ENCODE measurements around the gene RIPPLY2. TPM values are rescaled to one million over a fixed set of nuclear protein-coding genes. Genes with fewer than 3 reads are reported as not detected.
"Not testable (repeated sequence)": the region's sequence is repeated elsewhere in the genome, so short reads cannot be mapped to it uniquely, and the experiment has no call there.

Gene RIPPLY2, protein sequence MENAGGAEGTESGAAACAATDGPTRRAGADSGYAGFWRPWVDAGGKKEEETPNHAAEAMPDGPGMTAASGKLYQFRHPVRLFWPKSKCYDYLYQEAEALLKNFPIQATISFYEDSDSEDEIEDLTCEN
- polyA plus RNA-seq (2012; rRNA removed) = 0.33 and 1.3 TPM in 2 replicates
- 0.53 and 1.3 TPM in 2 replicates for polyA plus RNA-seq (2012; cell fraction: cytosol; rRNA removed)
- polyA plus RNA-seq (2012; cell fraction: nucleus; rRNA removed) = 0.14 and 0.65 TPM in 2 replicates

DNA sequence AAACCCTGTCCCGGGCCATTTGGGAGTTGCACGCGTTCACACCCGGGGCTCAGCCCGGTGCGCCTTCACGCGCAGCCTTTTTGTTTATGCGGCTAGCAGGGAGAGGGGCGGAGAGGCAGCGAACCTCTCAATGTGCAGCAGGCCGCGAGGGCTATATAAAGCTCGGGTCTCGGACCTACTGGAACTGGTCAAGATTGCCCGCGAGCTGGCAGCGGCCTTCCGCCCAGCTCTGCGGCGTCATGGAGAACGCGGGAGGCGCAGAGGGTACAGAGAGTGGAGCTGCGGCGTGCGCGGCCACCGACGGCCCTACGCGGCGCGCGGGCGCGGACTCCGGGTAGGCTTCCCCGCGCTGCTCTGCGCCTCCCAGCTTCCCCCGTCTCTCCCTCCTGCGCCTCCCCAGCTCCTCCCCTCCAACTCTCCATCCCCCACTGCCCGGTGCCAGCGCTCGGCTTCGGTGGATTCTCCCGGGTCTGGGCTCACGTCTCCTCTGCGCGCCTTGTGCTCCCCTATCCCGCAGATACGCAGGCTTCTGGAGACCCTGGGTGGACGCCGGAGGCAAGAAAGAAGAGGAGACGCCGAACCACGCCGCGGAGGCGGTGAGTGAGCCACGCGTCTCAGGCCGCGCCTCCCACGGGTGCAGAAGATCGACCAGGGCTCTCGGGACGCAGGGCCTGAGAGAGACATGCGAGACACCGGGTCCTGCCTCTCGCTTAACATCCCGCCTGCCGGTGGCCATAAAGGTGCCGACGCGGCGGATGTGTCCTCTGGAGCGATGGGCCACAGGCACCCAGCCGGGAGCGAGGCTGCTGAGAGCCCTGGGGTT is at the start of gene RIPPLY2:
RIPPLY2 (plus strand) TSS at position 183 of the 823 bp plus-strand sequence; CDS start at position 240, 57 bp downstream.
- 0% methylated on average over 14 of the region's 81 CpGs for WGBS (ENCODE audit: low lambda C conversion rate)
- H3K9me2 ChIP-seq = no peaks in the 10 kb centered on the region

DNA sequence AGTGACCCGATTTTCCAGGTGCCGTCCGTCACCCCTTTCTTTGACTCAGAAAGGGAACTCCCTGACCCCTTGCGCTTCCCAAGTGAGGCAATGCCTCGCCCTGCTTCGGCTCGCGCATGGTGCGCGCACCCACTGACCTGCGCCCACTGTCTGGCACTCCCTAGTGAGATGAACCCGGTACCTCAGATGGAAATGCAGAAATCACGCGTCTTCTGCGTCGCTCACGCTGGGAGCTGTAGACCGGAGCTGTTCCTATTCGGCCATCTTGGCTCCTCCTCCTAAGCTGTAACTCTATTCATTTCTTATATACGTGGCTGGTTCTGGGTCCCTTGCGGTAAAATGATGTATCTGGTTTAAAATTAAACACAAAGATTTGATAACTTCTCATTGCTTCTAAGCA is 49.7 kb upstream of the RIPPLY2 start:
- H2AFZ ChIP-seq (ENCODE audit: low read depth); H3F3A ChIP-seq (replicated peaks; ENCODE audit: insufficient read depth); H3K4me2 ChIP-seq; CTCF ChIA-PET; H3K9me2 ChIP-seq; H3K27me3 ChIP-seq (ENCODE audit: insufficient read depth); POLR2A ChIA-PET; H4K20me1 ChIP-seq (ENCODE audit: insufficient read depth); H3K4me3 ChIP-seq (ENCODE audit: low read depth in 2 of 2, low read length in 1 of 2); H3K36me3 ChIP-seq (replicated peaks in 1 of 2; ENCODE audit: control insufficient read depth in 1 of 2, insufficient read depth in 2 of 2, low read length in 1 of 2); H3K79me2 ChIP-seq (ENCODE audit: insufficient read depth); H3K4me1 ChIP-seq (ENCODE audit: control insufficient read depth in 1 of 2, insufficient read depth in 2 of 2, low read depth in 1 of 2, low read length in 1 of 2); H3K27ac ChIP-seq (ENCODE audit: low read depth in 2 of 2, low read length in 1 of 2); H3K9ac ChIP-seq; H3K9me3 ChIP-seq; DNase-seq: not testable (repeated sequence)
- 87% methylated on average over 11 of the region's 21 CpGs for WGBS (ENCODE audit: low lambda C conversion rate)

More for the DNA sequence above, at the start of gene RIPPLY2:
- peak; percentile 89 for DNase-seq
- peak within 1 kb of the TSS; percentile 65 for H3K4me2 ChIP-seq
- H3K36me3 ChIP-seq (replicated peaks in 1 of 2; ENCODE audit: control insufficient read depth in 1 of 2, insufficient read depth in 2 of 2, low read length in 1 of 2) = no peaks in the 10 kb centered on the region
- ChIA-PET CTCF (interaction anchor here (0.8 to 1.5 kb wide), 4 partner anchors 9 to 238 kb away, joined by 3 read pairs; no protein-coding TSS in a partner anchor), POLR2A (interaction anchor here (0.8 to 2.8 kb wide), 4 partner anchors 144 to 374 kb away, joined by 3 to 27 read pairs (median 9); partner anchors contain the start of genes CEP162 and SNAP91)
- peaks cover 33% of the 10 kb centered on the region for H3K27me3 ChIP-seq (ENCODE audit: insufficient read depth)
- peak within 1 kb of the TSS; percentile 72; the same call in 1 of the 2 replicates for H2AFZ ChIP-seq (ENCODE audit: low read depth)
- TF ChIP-seq, protein P1, sequence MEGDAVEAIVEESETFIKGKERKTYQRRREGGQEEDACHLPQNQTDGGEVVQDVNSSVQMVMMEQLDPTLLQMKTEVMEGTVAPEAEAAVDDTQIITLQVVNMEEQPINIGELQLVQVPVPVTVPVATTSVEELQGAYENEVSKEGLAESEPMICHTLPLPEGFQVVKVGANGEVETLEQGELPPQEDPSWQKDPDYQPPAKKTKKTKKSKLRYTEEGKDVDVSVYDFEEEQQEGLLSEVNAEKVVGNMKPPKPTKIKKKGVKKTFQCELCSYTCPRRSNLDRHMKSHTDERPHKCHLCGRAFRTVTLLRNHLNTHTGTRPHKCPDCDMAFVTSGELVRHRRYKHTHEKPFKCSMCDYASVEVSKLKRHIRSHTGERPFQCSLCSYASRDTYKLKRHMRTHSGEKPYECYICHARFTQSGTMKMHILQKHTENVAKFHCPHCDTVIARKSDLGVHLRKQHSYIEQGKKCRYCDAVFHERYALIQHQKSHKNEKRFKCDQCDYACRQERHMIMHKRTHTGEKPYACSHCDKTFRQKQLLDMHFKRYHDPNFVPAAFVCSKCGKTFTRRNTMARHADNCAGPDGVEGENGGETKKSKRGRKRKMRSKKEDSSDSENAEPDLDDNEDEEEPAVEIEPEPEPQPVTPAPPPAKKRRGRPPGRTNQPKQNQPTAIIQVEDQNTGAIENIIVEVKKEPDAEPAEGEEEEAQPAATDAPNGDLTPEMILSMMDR (IDR thresholded peaks at IDR 0.05) = no peak
- TF ChIP-seq, protein P2, sequence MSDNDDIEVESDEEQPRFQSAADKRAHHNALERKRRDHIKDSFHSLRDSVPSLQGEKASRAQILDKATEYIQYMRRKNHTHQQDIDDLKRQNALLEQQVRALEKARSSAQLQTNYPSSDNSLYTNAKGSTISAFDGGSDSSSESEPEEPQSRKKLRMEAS (IDR thresholded peaks at IDR 0.05; ENCODE audit: low read depth) = no peak
- peak; percentile 37; the same call in 1 of the 2 replicates for TF ChIP-seq FOXJ3 (CRISPR knock-in tag; IDR thresholded peaks at IDR 0.05)
- no peak for TF ChIP-seq GABPA (IDR thresholded peaks at IDR 0.05; ENCODE audit: low read depth)
- TF ChIP-seq, protein P3, sequence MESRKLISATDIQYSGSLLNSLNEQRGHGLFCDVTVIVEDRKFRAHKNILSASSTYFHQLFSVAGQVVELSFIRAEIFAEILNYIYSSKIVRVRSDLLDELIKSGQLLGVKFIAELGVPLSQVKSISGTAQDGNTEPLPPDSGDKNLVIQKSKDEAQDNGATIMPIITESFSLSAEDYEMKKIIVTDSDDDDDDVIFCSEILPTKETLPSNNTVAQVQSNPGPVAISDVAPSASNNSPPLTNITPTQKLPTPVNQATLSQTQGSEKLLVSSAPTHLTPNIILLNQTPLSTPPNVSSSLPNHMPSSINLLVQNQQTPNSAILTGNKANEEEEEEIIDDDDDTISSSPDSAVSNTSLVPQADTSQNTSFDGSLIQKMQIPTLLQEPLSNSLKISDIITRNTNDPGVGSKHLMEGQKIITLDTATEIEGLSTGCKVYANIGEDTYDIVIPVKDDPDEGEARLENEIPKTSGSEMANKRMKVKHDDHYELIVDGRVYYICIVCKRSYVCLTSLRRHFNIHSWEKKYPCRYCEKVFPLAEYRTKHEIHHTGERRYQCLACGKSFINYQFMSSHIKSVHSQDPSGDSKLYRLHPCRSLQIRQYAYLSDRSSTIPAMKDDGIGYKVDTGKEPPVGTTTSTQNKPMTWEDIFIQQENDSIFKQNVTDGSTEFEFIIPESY (IDR thresholded peaks at IDR 0.05; ENCODE audit: borderline replicate concordance, low read depth) = no peak
- no peak for TF ChIP-seq CHD2 (IDR thresholded peaks at IDR 0.05; ENCODE audit: low read length, partially characterized antibody)
- no peak for TF ChIP-seq POLR2AphosphoS5 (IDR thresholded peaks at IDR 0.05; ENCODE audit: low read depth, low read length)
- TF ChIP-seq ELF1 (IDR thresholded peaks at IDR 0.05) = no peak
- TF ChIP-seq EZH2phosphoT487 (IDR thresholded peaks at IDR 0.05; ENCODE audit: borderline replicate concordance, low read depth) = no peak
- no peak for TF ChIP-seq YY1 (IDR thresholded peaks at IDR 0.05; ENCODE audit: low read depth)
- TF ChIP-seq TCF12 (IDR thresholded peaks at IDR 0.05) = no peak
- TF ChIP-seq, protein P4, sequence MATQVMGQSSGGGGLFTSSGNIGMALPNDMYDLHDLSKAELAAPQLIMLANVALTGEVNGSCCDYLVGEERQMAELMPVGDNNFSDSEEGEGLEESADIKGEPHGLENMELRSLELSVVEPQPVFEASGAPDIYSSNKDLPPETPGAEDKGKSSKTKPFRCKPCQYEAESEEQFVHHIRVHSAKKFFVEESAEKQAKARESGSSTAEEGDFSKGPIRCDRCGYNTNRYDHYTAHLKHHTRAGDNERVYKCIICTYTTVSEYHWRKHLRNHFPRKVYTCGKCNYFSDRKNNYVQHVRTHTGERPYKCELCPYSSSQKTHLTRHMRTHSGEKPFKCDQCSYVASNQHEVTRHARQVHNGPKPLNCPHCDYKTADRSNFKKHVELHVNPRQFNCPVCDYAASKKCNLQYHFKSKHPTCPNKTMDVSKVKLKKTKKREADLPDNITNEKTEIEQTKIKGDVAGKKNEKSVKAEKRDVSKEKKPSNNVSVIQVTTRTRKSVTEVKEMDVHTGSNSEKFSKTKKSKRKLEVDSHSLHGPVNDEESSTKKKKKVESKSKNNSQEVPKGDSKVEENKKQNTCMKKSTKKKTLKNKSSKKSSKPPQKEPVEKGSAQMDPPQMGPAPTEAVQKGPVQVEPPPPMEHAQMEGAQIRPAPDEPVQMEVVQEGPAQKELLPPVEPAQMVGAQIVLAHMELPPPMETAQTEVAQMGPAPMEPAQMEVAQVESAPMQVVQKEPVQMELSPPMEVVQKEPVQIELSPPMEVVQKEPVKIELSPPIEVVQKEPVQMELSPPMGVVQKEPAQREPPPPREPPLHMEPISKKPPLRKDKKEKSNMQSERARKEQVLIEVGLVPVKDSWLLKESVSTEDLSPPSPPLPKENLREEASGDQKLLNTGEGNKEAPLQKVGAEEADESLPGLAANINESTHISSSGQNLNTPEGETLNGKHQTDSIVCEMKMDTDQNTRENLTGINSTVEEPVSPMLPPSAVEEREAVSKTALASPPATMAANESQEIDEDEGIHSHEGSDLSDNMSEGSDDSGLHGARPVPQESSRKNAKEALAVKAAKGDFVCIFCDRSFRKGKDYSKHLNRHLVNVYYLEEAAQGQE (IDR thresholded peaks at IDR 0.05; ENCODE audit: low read depth, low read length) = no peak
- TF ChIP-seq RAD21 (IDR thresholded peaks at IDR 0.05; ENCODE audit: low read length) = no peak
- no peak for TF ChIP-seq FOXM1 (IDR thresholded peaks at IDR 0.05; ENCODE audit: low read depth)
- TF ChIP-seq MXI1 (IDR thresholded peaks at IDR 0.05; ENCODE audit: low read depth, low read length) = peak; percentile 73
- no peak for TF ChIP-seq SIN3A (IDR thresholded peaks at IDR 0.05; ENCODE audit: borderline replicate concordance, low read depth, low read length)
- peak; percentile 24; the same call in 1 of the 2 replicates for TF ChIP-seq NRF1 (IDR thresholded peaks at IDR 0.05; ENCODE audit: low read depth, low read length)
- H3K4me1 ChIP-seq (ENCODE audit: control insufficient read depth in 1 of 2, insufficient read depth in 2 of 2, low read depth in 1 of 2, low read length in 1 of 2) = peaks cover 0 to 8% of the 10 kb centered on the region in 2 experiments; a peak in 2 of 4 replicates
- H4K20me1 ChIP-seq (ENCODE audit: insufficient read depth) = no peaks in the 10 kb centered on the region
- peak within 1 kb of the TSS; percentile 57 to 59 for H3K4me3 ChIP-seq (ENCODE audit: low read depth in 2 of 2, low read length in 1 of 2)
- peak within 1 kb of the TSS in 1 of 2 experiments; percentile 87; a peak in 2 of 4 replicates for H3K27ac ChIP-seq (ENCODE audit: low read depth in 2 of 2, low read length in 1 of 2)
- no peaks in the 10 kb centered on the region for H3K9me3 ChIP-seq
- no peaks in the 10 kb centered on the region for H3K79me2 ChIP-seq (ENCODE audit: insufficient read depth)
- H3K9ac ChIP-seq = no peak within 1 kb of the TSS
- H3F3A ChIP-seq (replicated peaks; ENCODE audit: insufficient read depth) = no peaks in the 10 kb centered on the region
